ENCODE measurements around the gene DGKH.
"Not testable (repeated sequence)": the region's sequence is repeated elsewhere in the genome, so short reads cannot be mapped to it uniquely, and the experiment has no call there.

DGKH gene

GRCh38 chr13:42056583-42056982 lies 8.1 kb downstream of the DGKH start:
- Histone ChIP-seq H3K27ac (ENCODE audit: low read length) (no peak overlapping the region), H3K4me3 (ENCODE audit: low read length) (no peak overlapping the region), H3K27me3 (ENCODE audit: control insufficient read depth, insufficient read depth, low read length) (no peaks in the 10 kb centered on the region), H3K36me3 (ENCODE audit: control insufficient read depth, insufficient read depth, low read length) (no peaks in the 10 kb centered on the region), H3K4me1 (ENCODE audit: control insufficient read depth, insufficient read depth, low read length) (no peaks in the 10 kb centered on the region), H3K9me3 (ENCODE audit: control insufficient read depth, insufficient read depth, low read length) (no peaks in the 10 kb centered on the region)
- DNase-seq (ENCODE audit: low read depth, low spot score) = no peak
- WGBS (ENCODE audit: insufficient coverage, insufficient read length) = no CpG with 5 or more reads among the region's 6 CpGs

GRCh38 chr13:42057918-42058530 lies 9.6 kb downstream of the DGKH start:
- Histone ChIP-seq H3K36me3 (ENCODE audit: control insufficient read depth, insufficient read depth, low read length) (no peaks in the 10 kb centered on the region), H3K9me3 (ENCODE audit: control insufficient read depth, insufficient read depth, low read length) (no peaks in the 10 kb centered on the region), H3K4me3 (ENCODE audit: low read length) (no peak overlapping the region), H3K4me1 (ENCODE audit: control insufficient read depth, insufficient read depth, low read length) (no peaks in the 10 kb centered on the region), H3K27ac (ENCODE audit: low read length) (no peak overlapping the region), H3K27me3 (ENCODE audit: control insufficient read depth, insufficient read depth, low read length) (no peaks in the 10 kb centered on the region)
- DNase-seq (ENCODE audit: low read depth, low spot score) = no peak
- no CpG with 5 or more reads among the region's 2 CpGs for WGBS (ENCODE audit: insufficient coverage, insufficient read length)

- no peaks in the 10 kb centered on the region for H3K9me3 ChIP-seq (ENCODE audit: control insufficient read depth, insufficient read depth, low read length)
- no peaks in the 10 kb centered on the region for H3K27me3 ChIP-seq (ENCODE audit: control insufficient read depth, insufficient read depth, low read length)
- H3K27ac ChIP-seq (ENCODE audit: low read length) = no peak overlapping the region
- H3K4me3 ChIP-seq (ENCODE audit: low read length) = no peak overlapping the region
- no peaks in the 10 kb centered on the region for H3K36me3 ChIP-seq (ENCODE audit: control insufficient read depth, insufficient read depth, low read length)
- DNase-seq (ENCODE audit: low read depth, low spot score) = no peak
- H3K4me1 ChIP-seq (ENCODE audit: control insufficient read depth, insufficient read depth, low read length) = 0 out of 2 replicates have a peak, but pooled peaks cover 2% of the 10 kb centered on the region
Observed at GRCh38 chr13:42061943-42062342, 13.5 kb downstream of the DGKH start.

- no peaks in the 10 kb centered on the region for H3K36me3 ChIP-seq (ENCODE audit: control insufficient read depth, insufficient read depth, low read length)
- no CpG with 5 or more reads among the region's 2 CpGs for WGBS (ENCODE audit: insufficient coverage, insufficient read length)
Observed at GRCh38 chr13:42063105-42063504, 14.7 kb downstream of the DGKH start.

GRCh38 chr13:42064259-42064658 lies 15.8 kb downstream of the DGKH start:
- no peak for DNase-seq (ENCODE audit: low read depth, low spot score)
- Histone ChIP-seq H3K27ac (ENCODE audit: low read length) (no peak overlapping the region), H3K9me3 (ENCODE audit: control insufficient read depth, insufficient read depth, low read length) (no peaks in the 10 kb centered on the region), H3K36me3 (ENCODE audit: control insufficient read depth, insufficient read depth, low read length) (no peaks in the 10 kb centered on the region), H3K4me3 (ENCODE audit: low read length) (no peak overlapping the region), H3K27me3 (ENCODE audit: control insufficient read depth, insufficient read depth, low read length) (no peaks in the 10 kb centered on the region), H3K4me1 (ENCODE audit: control insufficient read depth, insufficient read depth, low read length) (0 out of 2 replicates have a peak, but pooled peaks cover 2% of the 10 kb centered on the region)
- WGBS (ENCODE audit: insufficient coverage, insufficient read length) = no CpG with 5 or more reads among the region's 6 CpGs

More at GRCh38 chr13:42063105-42063504, 14.7 kb downstream of the DGKH start:
- no peak overlapping the region for H3K27ac ChIP-seq (ENCODE audit: low read length)
- no peak overlapping the region for H3K4me3 ChIP-seq (ENCODE audit: low read length)
- H3K4me1 ChIP-seq (ENCODE audit: control insufficient read depth, insufficient read depth, low read length) = 0 out of 2 replicates have a peak, but pooled peaks cover 2% of the 10 kb centered on the region
- no peak for DNase-seq (ENCODE audit: low read depth, low spot score)
- no peaks in the 10 kb centered on the region for H3K27me3 ChIP-seq (ENCODE audit: control insufficient read depth, insufficient read depth, low read length)
- H3K9me3 ChIP-seq (ENCODE audit: control insufficient read depth, insufficient read depth, low read length) = no peaks in the 10 kb centered on the region

GRCh38 chr13:42064966-42065365 lies 16.5 kb downstream of the DGKH start:
- no peak for DNase-seq (ENCODE audit: low read depth, low spot score)
- Histone ChIP-seq H3K36me3 (ENCODE audit: control insufficient read depth, insufficient read depth, low read length) (no peaks in the 10 kb centered on the region), H3K4me3 (ENCODE audit: low read length) (no peak overlapping the region), H3K27me3 (ENCODE audit: control insufficient read depth, insufficient read depth, low read length) (no peaks in the 10 kb centered on the region), H3K4me1 (ENCODE audit: control insufficient read depth, insufficient read depth, low read length) (0 out of 2 replicates have a peak, but pooled peaks cover 2% of the 10 kb centered on the region), H3K27ac (ENCODE audit: low read length) (no peak overlapping the region), H3K9me3 (ENCODE audit: control insufficient read depth, insufficient read depth, low read length) (no peaks in the 10 kb centered on the region)
- WGBS (ENCODE audit: insufficient coverage, insufficient read length) = no CpG with 5 or more reads among the region's 5 CpGs

GRCh38 chr13:42065414-42065813 lies 17.0 kb downstream of the DGKH start:
- Histone ChIP-seq H3K4me3 (ENCODE audit: low read length) (no peak overlapping the region), H3K27ac (ENCODE audit: low read length) (no peak overlapping the region), H3K36me3 (ENCODE audit: control insufficient read depth, insufficient read depth, low read length) (no peaks in the 10 kb centered on the region), H3K9me3 (ENCODE audit: control insufficient read depth, insufficient read depth, low read length) (no peaks in the 10 kb centered on the region), H3K4me1 (ENCODE audit: control insufficient read depth, insufficient read depth, low read length) (0 out of 2 replicates have a peak, but pooled peaks cover 2% of the 10 kb centered on the region), H3K27me3 (ENCODE audit: control insufficient read depth, insufficient read depth, low read length) (no peaks in the 10 kb centered on the region)
- no CpG with 5 or more reads among the region's 4 CpGs for WGBS (ENCODE audit: insufficient coverage, insufficient read length)
- no peak for DNase-seq (ENCODE audit: low read depth, low spot score)

GRCh38 chr13:42066542-42066941 lies 18.1 kb downstream of the DGKH start:
- Histone ChIP-seq H3K4me1 (ENCODE audit: control insufficient read depth, insufficient read depth, low read length) (0 out of 2 replicates have a peak, but pooled peaks cover 2% of the 10 kb centered on the region), H3K4me3 (ENCODE audit: low read length) (no peak overlapping the region), H3K27ac (ENCODE audit: low read length) (no peak overlapping the region), H3K9me3 (ENCODE audit: control insufficient read depth, insufficient read depth, low read length) (no peaks in the 10 kb centered on the region), H3K36me3 (ENCODE audit: control insufficient read depth, insufficient read depth, low read length) (no peaks in the 10 kb centered on the region), H3K27me3 (ENCODE audit: control insufficient read depth, insufficient read depth, low read length) (no peaks in the 10 kb centered on the region)
- no CpG with 5 or more reads among the region's 5 CpGs for WGBS (ENCODE audit: insufficient coverage, insufficient read length)
- DNase-seq (ENCODE audit: low read depth, low spot score) = no peak

GRCh38 chr13:42068886-42069285 lies 20.4 kb downstream of the DGKH start:
- Histone ChIP-seq H3K9me3 (ENCODE audit: control insufficient read depth, insufficient read depth, low read length) (no peaks in the 10 kb centered on the region), H3K4me3 (ENCODE audit: low read length) (no peak overlapping the region), H3K4me1 (ENCODE audit: control insufficient read depth, insufficient read depth, low read length) (0 out of 2 replicates have a peak, but pooled peaks cover 2% of the 10 kb centered on the region), H3K36me3 (ENCODE audit: control insufficient read depth, insufficient read depth, low read length) (no peaks in the 10 kb centered on the region), H3K27me3 (ENCODE audit: control insufficient read depth, insufficient read depth, low read length) (no peaks in the 10 kb centered on the region), H3K27ac (ENCODE audit: low read length) (no peak overlapping the region)
- no CpG with 5 or more reads among the region's 3 CpGs for WGBS (ENCODE audit: insufficient coverage, insufficient read length)
- no peak for DNase-seq (ENCODE audit: low read depth, low spot score)

- H3K4me3 ChIP-seq (ENCODE audit: low read length); H3K36me3 ChIP-seq (ENCODE audit: control insufficient read depth, insufficient read depth, low read length): not testable (repeated sequence)
- WGBS (ENCODE audit: insufficient coverage, insufficient read length) = no CpG with 5 or more reads among the region's 2 CpGs
Observed at GRCh38 chr13:42070599-42070998, 22.2 kb downstream of the DGKH start.

GRCh38 chr13:42071179-42071578 lies 22.7 kb downstream of the DGKH start:
- DNase-seq (ENCODE audit: low read depth, low spot score); H3K27me3 ChIP-seq (ENCODE audit: control insufficient read depth, insufficient read depth, low read length); H3K9me3 ChIP-seq (ENCODE audit: control insufficient read depth, insufficient read depth, low read length); H3K27ac ChIP-seq (ENCODE audit: low read length); H3K4me1 ChIP-seq (ENCODE audit: control insufficient read depth, insufficient read depth, low read length); H3K4me3 ChIP-seq (ENCODE audit: low read length); H3K36me3 ChIP-seq (ENCODE audit: control insufficient read depth, insufficient read depth, low read length): not testable (repeated sequence)
- no CpG with 5 or more reads among the region's 4 CpGs for WGBS (ENCODE audit: insufficient coverage, insufficient read length)

More at GRCh38 chr13:42070599-42070998, 22.2 kb downstream of the DGKH start:
- H3K27ac ChIP-seq (ENCODE audit: low read length); DNase-seq (ENCODE audit: low read depth, low spot score); H3K4me1 ChIP-seq (ENCODE audit: control insufficient read depth, insufficient read depth, low read length); H3K9me3 ChIP-seq (ENCODE audit: control insufficient read depth, insufficient read depth, low read length); H3K27me3 ChIP-seq (ENCODE audit: control insufficient read depth, insufficient read depth, low read length): not testable (repeated sequence)

Data from iPS DF 6.9 (cell line).